ENCODE measurements around the gene RAI1.

Gene RAI1

GRCh38 chr17:17788967-17789366 is 107.7 kb downstream of the RAI1 start:
- no peak for DNase-seq

- no peak for DNase-seq
These were observed 108.2 kb downstream of the RAI1 start for GRCh38 chr17:17789410-17789809.

DNA sequence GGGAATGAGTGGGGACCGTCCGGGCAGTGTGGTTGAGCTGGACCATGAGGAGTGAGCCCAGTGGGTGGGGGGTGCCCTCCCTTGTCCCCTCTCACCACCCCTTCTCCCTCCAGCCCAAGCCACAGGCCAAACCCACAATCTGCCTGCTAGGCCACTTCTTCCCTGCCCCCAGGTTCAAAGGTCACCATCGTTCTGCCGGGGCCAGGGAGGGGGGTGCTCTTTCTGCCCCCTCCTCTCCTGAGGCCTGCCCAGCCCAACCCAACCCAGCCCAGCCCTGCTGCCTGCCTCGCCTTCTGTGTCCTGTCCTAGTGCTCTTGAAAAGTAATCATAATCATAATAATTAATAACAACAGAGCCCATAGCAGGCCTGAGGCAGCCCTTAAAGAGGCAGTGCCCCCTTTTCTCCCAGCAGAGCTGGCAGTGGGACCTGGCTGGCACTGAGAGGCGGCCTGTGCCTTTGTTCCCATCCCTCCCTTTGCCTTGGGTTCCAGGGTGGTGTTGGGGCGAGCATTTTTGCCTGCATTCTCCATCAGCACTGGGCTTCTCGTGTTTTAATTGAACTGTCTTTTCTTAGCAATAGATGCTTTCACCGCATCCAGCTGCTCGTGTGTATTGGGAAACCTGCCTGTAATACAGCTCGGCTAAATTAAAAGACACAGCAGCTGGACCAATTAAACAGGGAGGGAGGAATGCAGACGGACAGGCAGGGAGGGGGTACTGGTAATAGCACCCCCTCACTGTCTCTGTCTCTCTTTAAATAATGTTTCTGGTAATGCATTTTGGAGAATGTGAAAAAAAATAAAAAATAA is 108.8 kb downstream of the RAI1 start:
- DNase-seq: no peak

DNA sequence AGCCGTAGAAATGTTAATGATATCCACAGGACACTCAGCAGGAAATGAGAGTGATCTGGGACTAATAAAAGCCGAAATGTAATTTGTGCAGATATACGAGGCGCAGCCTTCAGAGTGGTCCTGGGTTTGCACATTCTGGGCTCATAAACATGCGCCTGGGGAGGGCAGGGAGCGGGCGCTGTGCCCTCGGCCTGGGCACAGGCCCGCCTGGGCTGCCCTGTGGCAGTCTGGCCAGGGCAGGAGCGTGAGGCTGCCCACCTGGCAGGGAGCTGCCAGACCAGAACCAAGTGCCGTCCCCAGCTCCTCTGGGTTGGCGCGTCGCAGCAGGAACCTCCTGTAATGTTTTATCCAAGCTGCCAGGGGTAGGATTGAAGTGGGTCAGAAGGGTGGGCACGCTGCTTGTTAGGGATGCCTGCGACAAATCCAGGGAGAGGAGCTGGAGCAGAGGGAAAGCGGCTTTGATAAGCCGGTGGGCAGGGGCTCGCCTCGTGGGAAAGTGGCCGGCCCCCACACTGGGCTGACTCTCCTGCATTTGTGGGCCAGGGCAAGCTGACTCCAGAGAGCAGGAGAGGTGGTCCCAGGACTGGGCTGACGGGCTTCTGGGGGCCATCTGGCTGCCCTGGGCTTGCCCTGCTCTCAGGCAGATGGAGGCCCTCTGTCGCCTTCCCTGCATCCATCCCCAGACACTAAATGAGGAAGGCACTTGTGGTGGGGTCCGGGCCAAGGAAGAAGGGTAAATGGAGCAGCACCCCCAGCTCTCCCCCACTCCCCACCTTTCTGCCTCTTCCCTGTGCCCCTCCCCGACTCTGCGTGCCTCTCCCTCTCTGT is 109.6 kb downstream of the RAI1 start:
- DNase-seq: no peak

GRCh38 chr17:17792037-17792550 is 110.8 kb downstream of the RAI1 start:
- DNase-seq: peak; percentile 39

- peak; percentile 75 for DNase-seq
These were observed 111.5 kb downstream of the RAI1 start for GRCh38 chr17:17792551-17793377.

DNA sequence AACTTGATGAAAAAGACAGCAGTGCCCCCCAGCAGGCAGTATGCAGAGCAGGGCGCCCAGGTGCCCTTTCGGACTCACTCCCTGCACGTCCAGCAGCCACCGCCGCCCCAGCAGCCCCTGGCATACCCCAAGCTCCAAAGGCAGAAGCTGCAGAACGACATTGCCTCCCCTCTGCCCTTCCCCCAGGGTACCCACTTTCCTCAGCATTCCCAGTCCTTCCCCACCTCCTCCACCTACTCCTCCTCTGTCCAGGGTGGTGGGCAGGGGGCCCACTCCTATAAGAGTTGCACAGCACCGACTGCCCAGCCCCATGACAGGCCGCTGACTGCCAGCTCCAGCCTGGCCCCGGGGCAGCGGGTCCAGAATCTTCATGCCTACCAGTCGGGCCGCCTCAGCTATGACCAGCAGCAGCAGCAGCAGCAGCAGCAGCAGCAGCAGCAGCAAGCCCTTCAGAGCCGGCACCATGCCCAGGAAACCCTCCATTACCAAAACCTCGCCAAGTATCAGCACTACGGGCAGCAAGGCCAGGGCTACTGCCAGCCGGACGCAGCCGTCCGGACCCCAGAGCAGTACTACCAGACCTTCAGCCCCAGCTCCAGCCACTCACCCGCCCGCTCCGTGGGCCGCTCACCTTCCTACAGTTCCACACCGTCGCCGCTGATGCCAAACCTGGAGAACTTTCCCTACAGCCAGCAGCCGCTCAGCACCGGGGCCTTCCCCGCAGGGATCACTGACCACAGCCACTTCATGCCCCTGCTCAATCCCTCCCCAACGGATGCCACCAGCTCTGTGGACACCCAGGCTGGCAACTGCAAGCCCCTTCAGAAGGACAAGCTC is 112.3 kb downstream of the RAI1 start:
- DNase-seq: no peak

DNA sequence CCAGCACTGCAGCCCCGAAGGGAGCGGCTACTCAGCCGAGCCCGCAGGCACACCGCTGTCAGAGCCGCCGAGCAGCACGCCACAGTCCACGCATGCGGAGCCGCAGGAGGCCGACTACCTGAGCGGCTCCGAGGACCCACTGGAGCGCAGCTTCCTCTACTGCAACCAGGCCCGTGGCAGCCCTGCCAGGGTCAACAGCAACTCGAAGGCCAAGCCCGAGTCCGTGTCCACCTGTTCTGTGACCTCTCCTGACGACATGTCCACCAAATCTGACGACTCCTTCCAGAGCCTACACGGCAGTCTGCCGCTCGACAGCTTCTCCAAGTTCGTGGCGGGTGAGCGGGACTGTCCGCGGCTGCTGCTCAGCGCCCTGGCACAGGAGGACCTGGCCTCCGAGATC is 113.1 kb downstream of the RAI1 start:
- no peak for DNase-seq

DNA sequence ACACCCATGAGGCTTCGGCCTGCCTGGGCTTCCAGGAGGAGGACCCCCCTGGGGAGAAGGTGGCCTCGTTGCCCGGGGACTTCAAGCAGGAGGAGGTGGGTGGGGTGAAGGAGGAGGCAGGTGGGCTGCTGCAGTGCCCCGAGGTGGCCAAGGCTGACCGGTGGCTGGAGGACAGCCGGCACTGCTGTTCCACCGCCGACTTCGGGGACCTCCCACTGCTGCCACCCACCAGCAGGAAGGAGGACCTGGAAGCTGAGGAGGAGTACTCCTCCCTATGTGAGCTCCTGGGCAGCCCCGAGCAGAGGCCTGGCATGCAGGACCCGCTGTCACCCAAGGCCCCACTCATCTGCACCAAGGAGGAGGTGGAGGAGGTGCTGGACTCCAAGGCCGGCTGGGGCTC is 114.0 kb downstream of the RAI1 start:
- no peak for DNase-seq

GRCh38 chr17:17795946-17796786 is 114.9 kb downstream of the RAI1 start:
- no peak for DNase-seq

DNA sequence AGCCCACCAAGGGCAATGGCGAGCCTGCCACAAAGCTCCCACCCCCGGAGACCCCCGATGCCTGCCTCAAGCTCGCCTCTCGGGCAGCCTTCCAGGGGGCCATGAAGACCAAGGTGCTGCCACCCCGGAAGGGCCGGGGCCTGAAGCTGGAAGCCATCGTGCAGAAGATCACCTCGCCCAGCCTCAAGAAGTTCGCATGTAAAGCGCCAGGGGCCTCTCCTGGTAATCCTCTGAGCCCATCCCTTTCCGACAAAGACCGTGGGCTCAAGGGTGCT is 115.5 kb downstream of the RAI1 start:
- DNase-seq: no peak

GRCh38 chr17:17797119-17797809 is 116.0 kb downstream of the RAI1 start:
- DNase-seq: no peak

- no peak for DNase-seq
These were observed 116.8 kb downstream of the RAI1 start for GRCh38 chr17:17798010-17798556.

DNA sequence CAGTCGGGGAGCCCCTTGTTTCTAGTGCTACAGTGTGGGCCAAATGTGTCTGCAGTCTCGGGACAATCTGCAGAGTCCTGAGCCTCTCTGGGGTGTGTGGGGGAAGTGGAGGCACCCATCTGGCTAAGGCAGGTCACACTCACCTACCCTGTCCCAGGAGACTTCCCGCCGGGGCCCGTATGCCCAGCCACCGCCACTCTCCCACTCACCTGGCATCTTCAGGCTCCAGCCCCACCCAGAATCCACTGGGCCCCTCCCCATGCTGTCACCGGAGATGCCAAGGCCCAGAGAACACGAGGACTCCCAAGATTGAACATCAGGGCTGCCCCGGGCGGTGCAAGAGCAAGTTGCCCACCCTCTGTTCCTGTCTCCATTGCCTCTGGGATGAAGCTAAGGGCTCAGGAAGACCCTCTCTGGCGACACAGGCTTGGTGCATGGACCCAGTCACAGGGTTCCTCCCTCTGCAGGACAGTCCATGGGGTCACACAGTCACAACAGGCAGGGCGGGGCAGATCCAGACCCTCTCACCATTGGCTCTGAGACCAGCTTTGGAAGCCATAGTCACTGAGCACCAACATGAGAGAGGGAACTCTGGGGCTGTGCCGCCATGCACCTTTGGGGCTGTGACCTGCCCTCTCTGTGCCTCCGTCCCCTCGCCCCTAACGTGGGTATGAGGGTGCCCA is 117.5 kb downstream of the RAI1 start:
- no peak for DNase-seq

DNA sequence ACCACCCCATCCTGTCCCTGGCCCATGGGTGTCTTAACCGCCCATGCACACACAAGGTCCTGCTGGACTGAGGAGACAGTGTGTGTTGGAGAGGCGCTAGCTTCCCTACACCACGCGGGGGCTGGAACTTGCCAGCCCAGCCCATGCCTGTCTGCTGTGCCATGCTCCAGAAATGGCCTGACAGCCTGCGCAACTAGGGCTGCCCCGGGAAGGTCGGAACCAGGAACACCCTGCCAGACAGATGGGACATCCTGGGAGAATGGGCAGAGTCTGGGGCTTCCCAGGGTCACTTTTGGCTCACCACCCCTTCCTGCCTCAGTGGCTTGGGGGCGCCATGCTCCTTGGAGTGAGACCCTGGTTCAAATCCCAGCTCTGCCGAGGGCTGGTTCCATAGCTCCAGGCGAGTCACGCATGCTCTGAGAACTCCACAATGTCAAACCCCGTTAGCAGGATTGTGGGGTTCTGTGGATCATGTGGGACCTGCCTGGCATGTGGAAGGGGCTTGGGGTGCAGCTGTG is 119.3 kb downstream of the RAI1 start:
- DNase-seq: no peak

- DNase-seq: no peak
These were observed 120.7 kb downstream of the RAI1 start for GRCh38 chr17:17801800-17802481.

- no peak for DNase-seq
These were observed 122.7 kb downstream of the RAI1 start for GRCh38 chr17:17804007-17804406.

GRCh38 chr17:17805575-17805974 is 124.3 kb downstream of the RAI1 start:
- no peak for DNase-seq

GRCh38 chr17:17806035-17806434 is 124.8 kb downstream of the RAI1 start:
- no peak for DNase-seq
